Endodermal cell (in vitro differentiated cells): ENCODE data around the gene OR52M1. TPM values are rescaled to one million over a fixed set of nuclear protein-coding genes. Genes with fewer than 3 reads are reported as not detected.

Experiments
- DNase-seq: peaks from one replicate; pipeline ENCODE4 v3.0.0-alpha.2; 2017
- H3K27ac ChIP-seq: 2 replicates; pipeline ENCODE4 v1.5.1; 2013; ENCODE audit warnings: mild to moderate bottlenecking, low read depth, low read length, moderate library complexity
- H3K27me3 ChIP-seq: 2 replicates; pipeline ENCODE4 v1.6.1; 2013; ENCODE audit warnings: mild to moderate bottlenecking, low read length, moderate library complexity; ENCODE audit not compliant: insufficient read depth, control insufficient read depth, poor library complexity, severe bottlenecking
- H3K36me3 ChIP-seq: 2 replicates; pipeline ENCODE4 v1.7.0; 2013; ENCODE audit warnings: mild to moderate bottlenecking, low read length, moderate library complexity; ENCODE audit not compliant: control insufficient read depth, insufficient read depth
- H3K4me1 ChIP-seq: one replicate; pipeline ENCODE4 v1.7.0; 2013; ENCODE audit warnings: low read length; ENCODE audit not compliant: control insufficient read depth, insufficient read depth
- H3K4me3 ChIP-seq: 2 replicates; pipeline ENCODE4 v1.5.1; 2013; ENCODE audit warnings: mild to moderate bottlenecking, low read length, moderate library complexity
- H3K9ac ChIP-seq: 2 replicates; pipeline ENCODE4 v1.6.1; 2013; ENCODE audit warnings: mild to moderate bottlenecking, low read length, moderate library complexity; ENCODE audit not compliant: poor library complexity, severe bottlenecking; ENCODE audit errors: extremely low read depth
- H3K9me3 ChIP-seq: 2 replicates; pipeline ENCODE4 v1.6.1; 2013; ENCODE audit warnings: mild to moderate bottlenecking, low read length, moderate library complexity; ENCODE audit not compliant: control insufficient read depth
- H3K27ac Mint-ChIP-seq: 2 replicates; pipeline ENCODE4 v1.8.0; 2020; ENCODE audit warnings: mixed read lengths
- H3K27me3 Mint-ChIP-seq: 2 replicates; pipeline ENCODE4 v1.8.0; 2021; ENCODE audit warnings: mild to moderate bottlenecking, mixed read lengths; ENCODE audit not compliant: insufficient read depth
- H3K36me3 Mint-ChIP-seq: 2 replicates; pipeline ENCODE4 v1.8.0; 2020; ENCODE audit warnings: low read depth, mixed read lengths
- H3K4me1 Mint-ChIP-seq: 2 replicates; pipeline ENCODE4 v1.8.0; 2020; ENCODE audit warnings: mixed read lengths
- H3K4me3 Mint-ChIP-seq: 2 replicates; pipeline ENCODE4 v1.8.0; 2020; ENCODE audit warnings: mild to moderate bottlenecking, moderate library complexity, mixed read lengths
- H3K9me3 Mint-ChIP-seq: 2 replicates; pipeline ENCODE4 v1.8.0; 2020; ENCODE audit warnings: mild to moderate bottlenecking, mixed read lengths
- WGBS, 2 experiments: methylation state at CpG; one replicate each; pipeline versions ENCODE4 v1.1.5 to v1.1.7; 2013; ENCODE audit warnings: missing lambda C conversion rate in 2 of 2, mixed read lengths in 1 of 2; ENCODE audit not compliant: insufficient coverage in 1 of 2, insufficient read length in 1 of 2; 5-methylcytosine and 5-hydroxymethylcytosine counted together
- total RNA-seq, 2 donors: library from RNA; stranded (reverse); fragmentation: NEBNext Ultra II Directional in 1 of 2; extraction: Animal tissue kit (Norgen Biotek cat#: 25700) in 1 of 2; gene quantifications; 2 replicates in 1 of 2; 3 replicates in 1 of 2; pipeline ENCODE4 v1.2.1, GENCODE V29; 2021
- TF ChIP-seq, protein P1 (sequence below): fragments of 200-600 bp; sonication (generic); conservative IDR thresholded peaks from 2 replicates; pipeline ENCODE4 v1.5.0; 2021; ENCODE audit warnings: antibody characterized with exemption, mild to moderate bottlenecking

The OR52M1 gene
- total RNA-seq, 2 donors from 2014 or later = not detected

DNA sequence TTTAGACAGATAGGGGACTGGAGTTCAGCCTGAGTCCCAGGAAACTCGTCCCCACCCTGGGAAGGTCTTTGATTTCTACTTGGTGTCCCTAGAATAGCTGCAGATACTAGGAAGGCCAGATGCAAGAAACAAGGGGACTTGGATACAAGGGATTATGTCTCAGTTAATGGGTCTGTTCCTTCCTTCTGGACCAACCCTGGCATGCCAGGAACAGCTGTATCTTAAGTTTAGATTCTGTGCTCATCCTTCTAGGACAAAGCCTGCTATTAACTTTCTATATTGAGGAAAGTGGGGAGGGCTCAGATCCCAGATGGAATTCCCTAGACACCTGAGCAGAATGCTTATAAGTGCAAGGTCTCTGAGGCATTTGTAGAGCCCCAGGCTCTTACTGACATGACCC is 3.9 kb upstream of the OR52M1 start:
- H3K36me3 ChIP-seq = no peaks in the 10 kb centered on the region
- H3K36me3 Mint-ChIP-seq = no peaks in the 10 kb centered on the region
- H3K9ac ChIP-seq = no peak overlapping the region
- H3K4me3 ChIP-seq = no peak overlapping the region
- no peak overlapping the region for H3K27ac Mint-ChIP-seq
- H3K4me1 Mint-ChIP-seq = no peaks in the 10 kb centered on the region
- no peak overlapping the region for H3K27ac ChIP-seq
- no peak for DNase-seq
- peaks cover 16% of the 10 kb centered on the region for H3K27me3 Mint-ChIP-seq
- TF ChIP-seq, protein P1, sequence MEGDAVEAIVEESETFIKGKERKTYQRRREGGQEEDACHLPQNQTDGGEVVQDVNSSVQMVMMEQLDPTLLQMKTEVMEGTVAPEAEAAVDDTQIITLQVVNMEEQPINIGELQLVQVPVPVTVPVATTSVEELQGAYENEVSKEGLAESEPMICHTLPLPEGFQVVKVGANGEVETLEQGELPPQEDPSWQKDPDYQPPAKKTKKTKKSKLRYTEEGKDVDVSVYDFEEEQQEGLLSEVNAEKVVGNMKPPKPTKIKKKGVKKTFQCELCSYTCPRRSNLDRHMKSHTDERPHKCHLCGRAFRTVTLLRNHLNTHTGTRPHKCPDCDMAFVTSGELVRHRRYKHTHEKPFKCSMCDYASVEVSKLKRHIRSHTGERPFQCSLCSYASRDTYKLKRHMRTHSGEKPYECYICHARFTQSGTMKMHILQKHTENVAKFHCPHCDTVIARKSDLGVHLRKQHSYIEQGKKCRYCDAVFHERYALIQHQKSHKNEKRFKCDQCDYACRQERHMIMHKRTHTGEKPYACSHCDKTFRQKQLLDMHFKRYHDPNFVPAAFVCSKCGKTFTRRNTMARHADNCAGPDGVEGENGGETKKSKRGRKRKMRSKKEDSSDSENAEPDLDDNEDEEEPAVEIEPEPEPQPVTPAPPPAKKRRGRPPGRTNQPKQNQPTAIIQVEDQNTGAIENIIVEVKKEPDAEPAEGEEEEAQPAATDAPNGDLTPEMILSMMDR = no peak
- H3K9me3 Mint-ChIP-seq = peaks cover 2% of the 10 kb centered on the region
- peaks cover 15% of the 10 kb centered on the region for H3K27me3 ChIP-seq
- no peaks in the 10 kb centered on the region for H3K4me1 ChIP-seq
- 72% methylated on average over 1 of the region's 1 CpG; no CpG with 5 or more reads in 1 of the 2 experiments for WGBS, 2 experiments
- H3K4me3 Mint-ChIP-seq = no peak overlapping the region
- H3K9me3 ChIP-seq = no peaks in the 10 kb centered on the region

DNA sequence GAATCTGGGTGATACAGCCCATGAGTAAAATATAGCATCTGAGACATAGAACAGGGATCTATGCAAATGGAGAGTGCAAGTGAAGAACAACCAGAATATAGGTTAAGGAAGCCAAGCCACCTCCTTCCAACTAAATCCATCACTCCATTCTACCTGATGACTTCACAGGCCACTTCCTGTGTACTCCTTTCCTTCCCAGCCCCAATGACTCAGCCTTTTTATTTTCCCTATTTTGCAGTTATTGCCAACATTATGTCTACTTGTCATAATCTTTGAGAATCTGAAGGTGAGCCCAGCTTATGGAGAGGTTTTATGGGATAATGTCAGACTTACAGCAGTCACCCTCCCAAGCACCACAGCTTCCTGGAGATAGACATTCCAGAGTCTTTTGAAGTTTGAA is 1.4 kb upstream of the OR52M1 start:
- TF ChIP-seq, protein P1 = no peak
- no peak overlapping the region for H3K4me3 Mint-ChIP-seq
- peaks cover 18% of the 10 kb centered on the region for H3K27me3 Mint-ChIP-seq
- no peaks in the 10 kb centered on the region for H3K9me3 Mint-ChIP-seq
- Histone ChIP-seq H3K4me1 (no peaks in the 10 kb centered on the region), H3K9ac (no peak overlapping the region), H3K4me3 (no peak overlapping the region), H3K27ac (no peak overlapping the region), H3K36me3 (no peaks in the 10 kb centered on the region), H3K27me3 (peaks cover 15% of the 10 kb centered on the region), H3K9me3 (no peaks in the 10 kb centered on the region)
- no peak overlapping the region for H3K27ac Mint-ChIP-seq
- no peaks in the 10 kb centered on the region for H3K36me3 Mint-ChIP-seq
- no peaks in the 10 kb centered on the region for H3K4me1 Mint-ChIP-seq
- no peak for DNase-seq

DNA sequence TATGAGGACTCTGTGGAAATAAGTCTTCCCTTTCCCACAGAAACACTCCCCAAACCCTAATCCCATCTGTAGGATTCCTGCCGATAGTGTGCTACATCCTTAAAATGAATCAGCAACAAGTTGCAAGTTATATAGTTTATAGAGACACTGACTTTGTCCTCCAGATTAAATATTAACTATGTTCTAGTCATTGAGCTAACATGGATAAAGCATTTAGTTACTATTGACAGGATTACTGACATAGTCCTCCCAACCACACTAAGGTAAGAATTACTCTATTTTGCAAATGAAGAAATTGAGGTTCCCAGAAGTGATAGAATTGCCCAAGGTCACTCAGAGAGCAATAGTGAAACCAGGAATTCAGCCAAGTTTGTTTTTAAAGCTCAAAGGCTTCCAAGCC is 1.9 kb downstream of the OR52M1 start:
- Histone ChIP-seq H3K4me1 (no peaks in the 10 kb centered on the region), H3K27me3 (peaks cover 4% of the 10 kb centered on the region), H3K27ac (no peak overlapping the region), H3K9ac (no peak overlapping the region), H3K36me3 (no peaks in the 10 kb centered on the region), H3K9me3 (no peaks in the 10 kb centered on the region), H3K4me3 (no peak overlapping the region)
- Mint-ChIP-seq H3K36me3 (no peaks in the 10 kb centered on the region), H3K4me3 (no peak overlapping the region), H3K4me1 (no peaks in the 10 kb centered on the region), H3K27ac (no peak overlapping the region), H3K9me3 (peaks cover 6% of the 10 kb centered on the region), H3K27me3 (peaks cover 12% of the 10 kb centered on the region)
- WGBS, 2 experiments = no CpG with 5 or more reads among the region's 1 CpG
- TF ChIP-seq, protein P1 = no peak
- DNase-seq = no peak
